Measurements from ENCODE around the gene DIP2A.

GRCh38 chr21:46550116-46550941 is 91.6 kb downstream of the DIP2A start:
- no peak for TF ChIP-seq CTCF (IDR thresholded peaks at IDR 0.05)
- TF ChIP-seq POLR2A (IDR thresholded peaks at IDR 0.05): no peak
